ENCODE data around the gene PXDN.
"Not testable (repeated sequence)": the region's sequence is repeated elsewhere in the genome, so short reads cannot be mapped to it uniquely, and the experiment has no call there.

PXDN gene

GRCh38 chr2:1721706-1722646 lies 22.3 kb downstream of the PXDN start:
- H3K79me2 ChIP-seq (ENCODE audit: insufficient read depth, low read depth), result no peaks in the 10 kb centered on the region
- H3K4me1 ChIP-seq (ENCODE audit: low read depth, poor library complexity, severe bottlenecking), result no peaks in the 10 kb centered on the region
- no peak overlapping the region for H2AFZ ChIP-seq (ENCODE audit: low read depth)
- H3K27ac ChIP-seq, result no peak overlapping the region
- no peaks in the 10 kb centered on the region for H3K27me3 ChIP-seq (ENCODE audit: insufficient read depth, low read depth)
- H3K4me3 ChIP-seq (IDR thresholded peaks at IDR 0.05; ENCODE audit: insufficient read depth, low read depth, low read length), result no peak overlapping the region
- H3K36me3 ChIP-seq (ENCODE audit: insufficient read depth), result no peaks in the 10 kb centered on the region
- TF ChIP-seq CTCF (conservative IDR thresholded peaks at IDR 0.05; ENCODE audit: low read depth, low read length), result no peak
- H3K4me2 ChIP-seq, result no peak overlapping the region
- H3K9ac ChIP-seq, result no peak overlapping the region
- no peaks in the 10 kb centered on the region for H4K20me1 ChIP-seq (ENCODE audit: insufficient read depth)

- H4K20me1 ChIP-seq (ENCODE audit: insufficient read depth), result no peaks in the 10 kb centered on the region
- no peaks in the 10 kb centered on the region for H3K79me2 ChIP-seq (ENCODE audit: insufficient read depth, low read depth)
- no peak for TF ChIP-seq CTCF (conservative IDR thresholded peaks at IDR 0.05; ENCODE audit: low read depth, low read length)
- H3K36me3 ChIP-seq (ENCODE audit: insufficient read depth), result no peaks in the 10 kb centered on the region
- no peaks in the 10 kb centered on the region for H3K4me1 ChIP-seq (ENCODE audit: low read depth, poor library complexity, severe bottlenecking)
- no peak overlapping the region for H3K9ac ChIP-seq
- no peak overlapping the region for H3K27ac ChIP-seq
- no peak overlapping the region for H2AFZ ChIP-seq (ENCODE audit: low read depth)
- no peak overlapping the region for H3K4me3 ChIP-seq (IDR thresholded peaks at IDR 0.05; ENCODE audit: insufficient read depth, low read depth, low read length)
- H3K4me2 ChIP-seq, result no peak overlapping the region
- no peaks in the 10 kb centered on the region for H3K27me3 ChIP-seq (ENCODE audit: insufficient read depth, low read depth)
Measured at GRCh38 chr2:1718339-1719220, 25.7 kb downstream of the PXDN start.

GRCh38 chr2:1717113-1717512 lies 27.2 kb downstream of the PXDN start:
- H3K27me3 ChIP-seq (ENCODE audit: insufficient read depth, low read depth), result no peaks in the 10 kb centered on the region
- H3K36me3 ChIP-seq (ENCODE audit: insufficient read depth), result no peaks in the 10 kb centered on the region
- H3K4me1 ChIP-seq (ENCODE audit: low read depth, poor library complexity, severe bottlenecking), result no peaks in the 10 kb centered on the region
- no peak overlapping the region for H3K4me2 ChIP-seq
- H3K79me2 ChIP-seq (ENCODE audit: insufficient read depth, low read depth), result no peaks in the 10 kb centered on the region
- H3K27ac ChIP-seq, result no peak overlapping the region
- no peak overlapping the region for H3K9ac ChIP-seq
- no peak overlapping the region for H2AFZ ChIP-seq (ENCODE audit: low read depth)
- H4K20me1 ChIP-seq (ENCODE audit: insufficient read depth), result no peaks in the 10 kb centered on the region
- TF ChIP-seq CTCF (conservative IDR thresholded peaks at IDR 0.05; ENCODE audit: low read depth, low read length), result no peak
- no peak overlapping the region for H3K4me3 ChIP-seq (IDR thresholded peaks at IDR 0.05; ENCODE audit: insufficient read depth, low read depth, low read length)

- no peak overlapping the region for H3K4me2 ChIP-seq
Measured at GRCh38 chr2:1716441-1716840, 27.9 kb downstream of the PXDN start.

DNA sequence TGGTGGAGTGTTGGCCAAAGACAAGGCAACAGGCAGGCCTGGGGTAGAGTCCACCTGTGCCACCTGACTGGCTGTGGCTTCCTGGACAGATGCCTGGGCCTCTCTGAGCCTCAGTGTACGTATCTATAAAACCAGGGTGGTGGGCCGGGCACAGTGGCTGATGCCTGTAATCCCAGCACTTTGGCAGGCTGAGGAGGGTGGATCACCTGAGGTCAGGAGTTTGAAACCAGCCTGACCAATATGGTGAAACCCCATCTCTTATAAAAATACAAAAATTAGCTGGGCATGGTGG lies 28.4 kb downstream of the PXDN start:
- not testable (repeated sequence) for H3K4me2 ChIP-seq; H3K27ac ChIP-seq; H3K9ac ChIP-seq; H4K20me1 ChIP-seq (ENCODE audit: insufficient read depth); H3K79me2 ChIP-seq (ENCODE audit: insufficient read depth, low read depth); H3K4me1 ChIP-seq (ENCODE audit: low read depth, poor library complexity, severe bottlenecking); H3K36me3 ChIP-seq (ENCODE audit: insufficient read depth); H3K27me3 ChIP-seq (ENCODE audit: insufficient read depth, low read depth); H2AFZ ChIP-seq (ENCODE audit: low read depth); H3K4me3 ChIP-seq (IDR thresholded peaks at IDR 0.05; ENCODE audit: insufficient read depth, low read depth, low read length)

More at GRCh38 chr2:1716441-1716840, 27.9 kb downstream of the PXDN start:
- Histone ChIP-seq H3K27me3 (ENCODE audit: insufficient read depth, low read depth) (no peaks in the 10 kb centered on the region), H3K4me1 (ENCODE audit: low read depth, poor library complexity, severe bottlenecking) (no peaks in the 10 kb centered on the region), H4K20me1 (ENCODE audit: insufficient read depth) (no peaks in the 10 kb centered on the region), H3K79me2 (ENCODE audit: insufficient read depth, low read depth) (no peaks in the 10 kb centered on the region), H3K36me3 (ENCODE audit: insufficient read depth) (no peaks in the 10 kb centered on the region), H3K9ac (no peak overlapping the region), H3K27ac (no peak overlapping the region), H2AFZ (ENCODE audit: low read depth) (no peak overlapping the region), H3K4me3 (IDR thresholded peaks at IDR 0.05; ENCODE audit: insufficient read depth, low read depth, low read length) (no peak overlapping the region)
- no peak for TF ChIP-seq CTCF (conservative IDR thresholded peaks at IDR 0.05; ENCODE audit: low read depth, low read length)
